GM21825 (cell line): Measurements from ENCODE around the gene SHISA2.

Experiments
- ATAC-seq: cut with Tn5 transposase; IDR thresholded peaks from one replicate; pipeline ENCODE4 v1.9.1; 2021; ENCODE audit warnings: mild to moderate bottlenecking, moderate library complexity; ENCODE audit not compliant: unreplicated experiment

The SHISA2 gene

GRCh38 chr13:26019881-26020870 lies 31.6 kb downstream of the SHISA2 start:
- no peak for ATAC-seq

DNA sequence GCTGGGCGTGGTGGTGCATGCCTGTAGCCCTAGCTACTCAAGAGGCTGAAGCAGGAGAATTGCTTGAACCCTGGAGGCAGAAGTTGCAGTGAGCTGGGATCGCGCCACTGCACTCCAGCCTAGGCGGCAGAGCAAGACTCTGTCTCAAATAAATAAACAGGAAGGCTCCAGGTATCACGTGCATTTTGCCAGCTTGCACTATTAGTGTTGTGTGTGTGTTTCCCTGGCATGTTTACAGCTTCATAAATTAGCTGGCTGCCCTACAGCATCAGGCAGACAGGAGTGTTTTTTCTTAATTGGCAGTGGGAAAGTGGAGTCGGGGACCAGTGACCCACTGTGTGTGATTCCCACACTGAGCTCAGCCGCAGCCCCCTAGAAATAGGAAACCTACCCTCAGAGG lies 32.6 kb downstream of the SHISA2 start:
- no peak for ATAC-seq

DNA sequence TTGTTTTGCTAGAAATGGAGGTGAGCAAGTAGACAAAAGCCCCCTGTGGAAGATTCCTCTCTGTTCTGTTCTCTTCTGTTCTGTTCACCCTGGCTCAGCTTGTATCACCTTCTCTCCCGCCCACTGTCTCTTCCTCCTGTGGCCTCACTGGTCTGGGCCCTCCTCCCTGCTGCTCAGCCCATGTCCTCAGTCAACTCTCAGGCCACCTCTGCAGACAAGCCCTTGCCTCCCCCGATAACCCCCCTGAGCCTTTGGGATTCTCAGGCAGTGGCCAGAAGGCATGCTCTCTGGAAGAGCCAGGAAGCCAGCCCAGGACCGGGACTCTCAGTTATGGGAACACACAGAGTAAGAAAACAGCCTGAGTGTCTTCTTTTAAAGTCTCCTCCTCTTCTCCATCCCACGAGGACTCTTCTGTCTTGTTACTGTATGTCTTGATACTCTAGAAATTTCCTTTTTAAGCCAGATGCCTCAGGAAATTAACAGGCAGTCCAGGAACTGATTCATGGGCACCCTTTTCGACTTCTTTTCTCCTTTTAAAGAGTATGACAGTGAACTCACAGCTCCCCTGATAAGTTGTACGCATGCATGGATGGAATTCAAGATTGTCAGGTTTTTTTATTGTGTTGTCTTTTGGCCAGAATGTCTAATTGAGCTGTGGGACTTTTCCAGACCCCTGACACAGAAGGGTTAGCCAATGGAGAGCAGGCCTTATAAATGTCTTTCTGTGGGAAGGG lies 33.7 kb downstream of the SHISA2 start:
- ATAC-seq, result no peak

- ATAC-seq, result no peak
These were observed 34.5 kb downstream of the SHISA2 start for GRCh38 chr13:26017196-26017921.

DNA sequence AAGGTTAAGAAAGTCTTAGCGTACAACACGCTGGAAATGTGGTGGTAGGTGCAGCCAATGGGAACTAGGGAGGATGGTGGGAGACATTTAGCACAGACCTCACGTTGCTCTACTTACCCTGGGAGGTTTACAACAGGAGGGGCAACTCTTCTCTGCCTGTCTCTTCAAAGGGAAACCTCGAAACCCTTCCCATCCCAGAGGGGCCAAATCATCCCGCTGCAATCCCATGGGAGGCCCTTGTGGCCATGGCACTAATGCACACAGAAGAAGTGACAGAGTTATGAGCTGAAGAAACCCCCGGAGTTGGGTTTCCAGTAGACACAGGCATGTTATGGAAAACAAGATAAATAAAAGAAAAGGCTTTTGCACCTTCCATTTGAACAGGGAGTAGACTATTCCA lies 35.6 kb downstream of the SHISA2 start:
- no peak for ATAC-seq

DNA sequence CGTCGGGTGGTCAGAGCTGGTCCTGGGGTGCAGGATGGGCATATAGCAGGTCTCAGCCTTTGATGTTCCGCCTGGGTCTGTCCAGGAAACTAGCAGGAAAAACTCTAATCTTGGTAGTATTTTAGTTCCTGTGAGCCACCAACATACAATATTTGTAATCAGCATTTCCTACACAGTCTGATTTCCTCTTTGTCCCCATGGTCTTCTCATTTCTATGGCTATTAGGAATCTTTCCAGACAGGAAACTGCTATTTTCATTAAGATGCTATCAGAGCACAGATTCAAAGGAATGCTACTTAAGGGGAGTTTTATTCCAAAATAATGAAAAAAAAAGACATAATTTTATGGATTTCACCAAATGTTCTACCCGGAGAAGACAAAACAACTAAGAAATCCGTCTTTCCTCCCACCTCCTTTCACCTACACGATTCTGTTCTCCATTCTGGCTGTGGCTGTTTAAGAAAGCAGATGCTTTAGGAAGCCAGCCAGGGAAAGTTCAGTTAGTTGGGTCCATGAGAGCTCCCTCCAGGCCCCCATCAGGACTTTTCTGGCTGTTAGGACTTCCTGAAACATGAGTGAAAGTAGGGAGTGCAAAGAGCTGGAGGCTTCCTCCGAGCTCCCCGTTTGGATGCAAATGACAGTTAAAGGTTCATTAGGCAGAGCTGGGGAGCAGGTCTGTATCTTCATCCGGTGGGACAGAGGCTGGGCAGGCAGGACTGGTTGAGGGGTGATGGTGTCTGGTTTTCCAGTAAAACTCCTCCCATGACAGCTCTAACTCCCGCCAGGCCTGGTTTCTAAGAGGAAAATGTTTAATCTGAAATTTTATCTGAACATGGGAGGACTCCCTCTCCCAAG lies 36.3 kb downstream of the SHISA2 start:
- no peak for ATAC-seq

DNA sequence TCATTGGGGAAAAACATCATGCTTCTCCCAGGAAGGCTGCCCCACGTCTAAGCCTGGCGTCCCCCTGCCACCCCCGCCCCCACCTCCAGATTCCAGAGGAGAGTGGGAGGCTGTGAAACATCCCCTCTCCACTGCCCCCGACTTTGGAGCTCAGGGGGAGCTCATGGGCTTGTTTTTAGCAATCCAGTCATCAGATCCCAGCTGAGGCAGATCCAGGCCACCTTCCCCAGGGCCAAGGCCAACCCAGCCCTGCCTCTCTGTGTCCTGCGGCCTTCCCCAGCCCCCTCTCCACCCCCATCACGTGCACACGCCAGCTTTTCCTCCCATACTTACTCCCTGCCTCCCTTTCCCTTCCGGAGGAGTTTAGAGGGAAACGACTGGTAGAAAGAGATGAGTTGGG lies 38.8 kb downstream of the SHISA2 start:
- no peak for ATAC-seq

GRCh38 chr13:26011996-26012821 lies 39.6 kb downstream of the SHISA2 start:
- ATAC-seq, result no peak

DNA sequence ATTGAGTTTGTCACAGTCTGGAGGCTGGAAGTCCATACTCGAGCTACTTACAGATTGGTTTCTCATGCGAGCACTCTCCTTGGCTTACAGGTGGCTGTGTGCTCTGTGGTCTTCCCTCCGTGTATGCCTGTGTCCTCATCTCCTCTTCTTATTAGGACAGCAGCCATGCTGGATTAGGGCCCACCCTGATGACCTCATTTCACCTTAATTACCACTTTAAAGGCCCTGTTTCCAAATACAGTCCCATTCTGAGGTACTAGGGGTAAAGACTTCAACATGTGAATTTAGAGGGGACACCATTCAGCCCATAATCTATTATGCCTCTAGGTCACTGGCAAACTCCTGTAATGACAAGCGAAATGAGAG lies 40.6 kb downstream of the SHISA2 start:
- no peak for ATAC-seq

DNA sequence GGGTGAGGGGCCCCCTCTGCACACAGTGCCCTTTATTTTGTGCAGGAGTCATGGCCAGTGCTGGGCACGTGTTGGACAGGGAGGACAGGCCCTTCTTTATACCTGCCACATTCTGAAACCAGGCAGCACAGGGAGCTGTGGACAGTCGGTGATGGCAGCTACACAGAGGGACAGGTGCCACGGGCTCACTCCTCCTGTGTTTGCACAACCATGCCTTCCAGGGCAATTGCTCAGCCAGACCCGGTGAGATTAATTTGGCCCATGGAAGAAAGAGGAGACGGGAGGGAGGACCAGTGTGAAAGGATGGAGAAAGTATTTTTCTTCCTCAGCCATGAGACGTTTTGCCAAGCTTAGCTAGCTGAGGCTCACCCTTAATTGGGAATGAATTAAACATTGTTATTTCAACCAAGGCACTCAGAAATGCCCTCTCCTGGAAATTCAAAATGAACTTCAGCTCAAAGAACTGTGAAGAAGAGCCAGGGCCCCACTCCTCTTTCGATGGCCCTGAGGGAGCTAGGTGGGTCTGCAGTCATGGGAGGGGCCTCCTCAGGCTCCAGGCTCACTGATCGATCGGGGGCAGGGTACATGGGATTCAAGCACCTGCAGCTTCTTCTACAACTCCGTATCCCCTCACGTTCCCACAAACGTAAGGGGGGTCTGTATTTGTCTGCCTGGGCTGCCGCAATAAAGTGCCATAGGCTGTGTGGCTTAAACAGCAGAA lies 41.2 kb downstream of the SHISA2 start:
- no peak for ATAC-seq

- ATAC-seq, result no peak
These were observed 44.3 kb downstream of the SHISA2 start for GRCh38 chr13:26007261-26008125.
